VCaP (cell line): Measurements from ENCODE around the gene FAM117B.
"Not testable (repeated sequence)": the region's sequence is repeated elsewhere in the genome, so short reads cannot be mapped to it uniquely, and the experiment has no call there.

Experiments
- H3K27ac ChIP-seq: fragments of 450-650 bp; 2 replicates; pipeline ENCODE4 v1.5.1; 2017
- CTCF ChIP-seq: fragments of 450-650 bp; conservative IDR thresholded peaks from 2 replicates; pipeline ENCODE4 v1.5.1; 2017; ENCODE audit warnings: mild to moderate bottlenecking, moderate library complexity

The FAM117B gene

DNA sequence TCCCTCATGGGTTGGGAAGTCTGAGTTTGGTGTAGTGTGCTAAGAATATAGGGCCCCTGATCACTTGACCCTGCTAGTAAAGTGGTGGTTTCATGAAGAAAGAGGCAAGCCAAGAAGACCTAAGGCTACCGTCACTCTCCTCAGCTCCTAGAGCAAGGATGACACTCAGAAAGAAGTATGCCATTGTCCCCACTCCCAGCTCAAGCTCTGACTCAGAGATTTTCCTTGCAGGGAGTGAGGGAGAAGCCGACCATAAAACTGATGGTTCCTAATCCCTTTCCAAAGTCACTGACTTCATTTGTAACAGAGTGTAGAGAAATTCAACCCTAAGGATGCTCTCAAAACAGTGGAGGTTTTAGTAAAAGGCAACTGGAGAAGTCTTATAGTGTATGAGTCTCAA lies 155.9 kb downstream of the FAM117B start:
- H3K27ac ChIP-seq: no peak overlapping the region
- no peak for TF ChIP-seq CTCF

- H3K27ac ChIP-seq: no peak overlapping the region
- TF ChIP-seq CTCF: no peak
These were observed 163.2 kb downstream of the FAM117B start for GRCh38 chr2:202797944-202798343.

GRCh38 chr2:202805911-202806310 lies 171.1 kb downstream of the FAM117B start:
- not testable (repeated sequence) for H3K27ac ChIP-seq

DNA sequence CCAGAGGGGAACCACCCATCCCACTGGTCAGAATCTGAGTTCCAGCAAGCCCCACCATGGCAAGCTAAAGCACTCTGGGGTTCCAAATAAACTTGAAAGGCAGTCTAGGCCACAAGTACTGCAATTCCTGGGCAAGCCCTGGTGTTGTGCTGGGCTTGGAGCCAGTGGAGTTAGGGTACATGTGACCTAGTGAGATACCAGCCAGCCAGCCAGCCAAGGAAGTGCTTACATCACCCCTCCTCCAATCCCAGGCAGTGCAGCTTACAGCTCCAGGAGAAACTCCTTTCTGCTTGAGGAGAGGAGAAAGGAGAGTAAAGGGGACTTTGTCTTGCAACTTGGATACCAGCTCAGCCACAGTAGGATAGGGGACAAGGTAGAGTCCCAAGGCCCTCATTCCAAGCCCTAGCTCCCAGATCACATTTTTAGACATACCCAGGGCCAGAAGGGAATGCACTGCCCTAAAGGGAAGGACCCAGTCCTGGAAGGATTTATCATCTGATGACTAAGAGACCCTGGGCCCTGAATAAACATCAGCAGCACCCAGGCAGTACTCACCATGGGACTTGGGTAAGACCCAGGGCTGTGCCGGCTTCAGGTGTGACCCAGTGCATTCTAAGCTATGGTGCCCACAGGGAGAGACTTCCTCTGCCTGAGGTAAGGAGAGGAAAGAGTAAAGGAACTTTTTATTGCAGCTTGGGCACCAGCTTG lies 172.8 kb downstream of the FAM117B start:
- not testable (repeated sequence) for H3K27ac ChIP-seq

GRCh38 chr2:202808754-202809153 lies 174.0 kb downstream of the FAM117B start:
- no peak for TF ChIP-seq CTCF
- H3K27ac ChIP-seq: no peak overlapping the region

DNA sequence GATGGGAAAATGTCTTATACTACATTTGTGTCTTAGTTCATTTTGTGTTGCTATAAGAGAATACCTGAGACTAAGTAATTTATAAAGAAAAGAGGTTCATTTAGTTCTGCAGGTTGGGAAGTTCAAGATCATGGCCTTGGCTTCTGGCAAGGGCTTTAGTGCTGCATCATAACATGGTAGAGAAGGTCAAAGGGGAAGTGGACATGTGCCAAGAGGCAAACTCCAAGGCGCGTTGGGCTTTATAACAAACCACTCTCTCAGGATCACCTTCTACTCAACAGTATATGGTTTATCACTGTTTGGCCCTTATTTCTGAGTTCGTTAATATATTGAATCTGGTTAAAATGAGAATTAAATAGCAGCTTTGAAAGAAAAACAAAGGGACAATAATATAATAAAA lies 178.6 kb downstream of the FAM117B start:
- H3K27ac ChIP-seq: no peak overlapping the region
- no peak for TF ChIP-seq CTCF

DNA sequence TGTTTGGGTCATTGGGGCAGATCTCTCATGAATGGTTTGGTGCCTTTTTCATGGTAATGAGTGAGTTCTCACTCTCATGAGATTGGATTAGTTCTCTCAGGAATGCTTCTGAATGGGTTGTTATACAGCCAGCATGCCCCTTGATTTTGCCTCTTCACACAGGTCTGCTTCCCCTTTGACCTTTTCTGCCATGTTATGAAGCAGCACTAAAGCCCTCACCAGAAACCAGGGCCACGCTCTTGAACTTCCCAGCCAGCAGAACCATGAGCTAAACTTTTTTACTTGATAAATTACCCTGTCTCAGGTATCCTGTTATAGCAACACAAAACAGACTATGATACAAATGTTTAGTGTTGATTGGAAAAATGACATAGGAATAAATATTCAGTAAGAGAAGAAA lies 179.5 kb downstream of the FAM117B start:
- TF ChIP-seq CTCF: no peak
- no peak overlapping the region for H3K27ac ChIP-seq

DNA sequence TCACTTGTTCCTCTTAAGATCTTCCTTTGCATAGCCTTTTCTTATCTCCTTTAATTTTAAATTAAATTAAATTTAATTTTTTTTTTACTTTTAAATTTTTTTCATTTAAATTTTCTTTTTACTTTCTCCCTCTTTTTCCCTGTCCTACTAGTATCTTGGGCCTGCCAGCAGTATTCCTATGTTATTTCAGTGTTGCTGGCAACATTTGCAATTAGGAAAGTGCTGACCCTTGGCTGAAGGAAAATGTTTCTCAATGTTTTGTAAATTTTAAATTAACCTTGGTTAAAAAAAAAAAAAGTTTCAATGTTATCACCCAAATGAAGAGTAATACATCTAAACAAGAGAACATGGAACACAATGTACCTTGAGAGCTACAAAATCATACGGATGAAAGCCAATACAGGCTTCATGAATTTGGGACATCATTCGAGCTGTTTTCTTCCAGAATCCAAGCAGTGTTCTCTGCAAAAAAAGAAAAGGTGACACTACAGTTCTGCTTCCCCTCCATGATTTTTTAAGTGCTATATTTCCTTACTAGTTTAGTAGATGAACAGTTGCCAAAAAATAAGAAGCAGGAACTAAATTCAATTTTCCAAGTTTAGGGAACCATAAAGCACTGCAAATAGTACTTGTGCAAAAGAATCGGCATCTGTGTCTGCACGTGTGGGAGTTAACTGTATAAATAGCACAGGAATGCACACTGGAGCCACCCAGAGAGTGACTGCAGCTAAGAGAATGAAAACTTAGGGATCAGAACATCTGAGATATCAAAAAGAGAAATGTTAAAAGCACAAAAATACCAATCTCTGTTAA lies 181.0 kb downstream of the FAM117B start:
- no peak overlapping the region for H3K27ac ChIP-seq

More for the DNA sequence above, 181.0 kb downstream of the FAM117B start:
- TF ChIP-seq CTCF: no peak
